ENCODE results near the gene AGPAT1. TPM values are rescaled to one million over a fixed set of nuclear protein-coding genes. Genes with fewer than 3 reads are reported as not detected.

Gene AGPAT1
- total and polyA plus RNA-seq, 2 of the 13 experiments (the other 11 are each of a cell fraction or from before 2014, with no cell fraction given): 51.3 to 139 TPM

- no peak for TF ChIP-seq NONO (IDR thresholded peaks at IDR 0.05)
- TF ChIP-seq NONO (CRISPR knock-in tag; conservative IDR thresholded peaks at IDR 0.05): peak; percentile 70
- TF ChIP-seq ZBTB43 (CRISPR knock-in tag; conservative IDR thresholded peaks at IDR 0.05): 0 out of 2 replicates have a peak, but pooled peaks have one; percentile 28
- peak; percentile 57; the same call in 1 of the 2 replicates for TF ChIP-seq SAP130 (CRISPR knock-in tag; IDR thresholded peaks at IDR 0.05; ENCODE audit: low read depth)
- no peak for TF ChIP-seq SNAI1 (CRISPR knock-in tag; IDR thresholded peaks at IDR 0.05; ENCODE audit: borderline replicate concordance)
- TF ChIP-seq NR1H2 (CRISPR knock-in tag; IDR thresholded peaks at IDR 0.05; ENCODE audit: borderline replicate concordance, low read depth): no peak
- TF ChIP-seq ISL2 (CRISPR knock-in tag; IDR thresholded peaks at IDR 0.05): no peak
- no peak for TF ChIP-seq GRHL1 (CRISPR knock-in tag; conservative IDR thresholded peaks at IDR 0.05)
- peak; percentile 48 for TF ChIP-seq YEATS4 (CRISPR knock-in tag; IDR thresholded peaks at IDR 0.05; ENCODE audit: borderline replicate concordance)
- TF ChIP-seq JARID2 (CRISPR knock-in tag; IDR thresholded peaks at IDR 0.05; ENCODE audit: insufficient replicate concordance): no peak
- peak; percentile 6; the same call in 1 of the 2 replicates for TF ChIP-seq GATAD1 (CRISPR knock-in tag; IDR thresholded peaks at IDR 0.05)
- TF ChIP-seq, protein P1, sequence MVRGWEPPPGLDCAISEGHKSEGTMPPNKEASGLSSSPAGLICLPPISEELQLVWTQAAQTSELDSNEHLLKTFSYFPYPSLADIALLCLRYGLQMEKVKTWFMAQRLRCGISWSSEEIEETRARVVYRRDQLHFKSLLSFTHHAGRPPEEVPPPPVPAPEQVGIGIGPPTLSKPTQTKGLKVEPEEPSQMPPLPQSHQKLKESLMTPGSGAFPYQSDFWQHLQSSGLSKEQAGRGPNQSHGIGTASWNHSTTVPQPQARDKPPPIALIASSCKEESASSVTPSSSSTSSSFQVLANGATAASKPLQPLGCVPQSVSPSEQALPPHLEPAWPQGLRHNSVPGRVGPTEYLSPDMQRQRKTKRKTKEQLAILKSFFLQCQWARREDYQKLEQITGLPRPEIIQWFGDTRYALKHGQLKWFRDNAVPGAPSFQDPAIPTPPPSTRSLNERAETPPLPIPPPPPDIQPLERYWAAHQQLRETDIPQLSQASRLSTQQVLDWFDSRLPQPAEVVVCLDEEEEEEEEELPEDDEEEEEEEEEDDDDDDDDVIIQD (CRISPR knock-in tag; IDR thresholded peaks at IDR 0.05; ENCODE audit: low read depth): peak; percentile 13; the same call in 1 of the 2 replicates
- TF ChIP-seq ZNF30 (CRISPR knock-in tag; IDR thresholded peaks at IDR 0.05): no peak
- no peak for TF ChIP-seq CEBPG (CRISPR knock-in tag; IDR thresholded peaks at IDR 0.05)
- TF ChIP-seq, protein P2, sequence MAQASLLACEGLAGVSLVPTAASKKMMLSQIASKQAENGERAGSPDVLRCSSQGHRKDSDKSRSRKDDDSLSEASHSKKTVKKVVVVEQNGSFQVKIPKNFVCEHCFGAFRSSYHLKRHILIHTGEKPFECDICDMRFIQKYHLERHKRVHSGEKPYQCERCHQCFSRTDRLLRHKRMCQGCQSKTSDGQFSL (CRISPR knock-in tag; IDR thresholded peaks at IDR 0.05): peak; percentile 54; the same call in 1 of the 2 replicates
- no peak for TF ChIP-seq ZNF34 (CRISPR knock-in tag; IDR thresholded peaks at IDR 0.05; ENCODE audit: borderline replicate concordance)
- TF ChIP-seq, protein P3, sequence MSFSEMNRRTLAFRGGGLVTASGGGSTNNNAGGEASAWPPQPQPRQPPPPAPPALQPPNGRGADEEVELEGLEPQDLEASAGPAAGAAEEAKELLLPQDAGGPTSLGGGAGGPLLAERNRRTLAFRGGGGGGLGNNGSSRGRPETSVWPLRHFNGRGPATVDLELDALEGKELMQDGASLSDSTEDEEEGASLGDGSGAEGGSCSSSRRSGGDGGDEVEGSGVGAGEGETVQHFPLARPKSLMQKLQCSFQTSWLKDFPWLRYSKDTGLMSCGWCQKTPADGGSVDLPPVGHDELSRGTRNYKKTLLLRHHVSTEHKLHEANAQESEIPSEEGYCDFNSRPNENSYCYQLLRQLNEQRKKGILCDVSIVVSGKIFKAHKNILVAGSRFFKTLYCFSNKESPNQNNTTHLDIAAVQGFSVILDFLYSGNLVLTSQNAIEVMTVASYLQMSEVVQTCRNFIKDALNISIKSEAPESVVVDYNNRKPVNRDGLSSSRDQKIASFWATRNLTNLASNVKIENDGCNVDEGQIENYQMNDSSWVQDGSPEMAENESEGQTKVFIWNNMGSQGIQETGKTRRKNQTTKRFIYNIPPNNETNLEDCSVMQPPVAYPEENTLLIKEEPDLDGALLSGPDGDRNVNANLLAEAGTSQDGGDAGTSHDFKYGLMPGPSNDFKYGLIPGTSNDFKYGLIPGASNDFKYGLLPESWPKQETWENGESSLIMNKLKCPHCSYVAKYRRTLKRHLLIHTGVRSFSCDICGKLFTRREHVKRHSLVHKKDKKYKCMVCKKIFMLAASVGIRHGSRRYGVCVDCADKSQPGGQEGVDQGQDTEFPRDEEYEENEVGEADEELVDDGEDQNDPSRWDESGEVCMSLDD (CRISPR knock-in tag; IDR thresholded peaks at IDR 0.05; ENCODE audit: borderline replicate concordance): peak; percentile 28; the same call in 1 of the 2 replicates
These were observed 2.9 kb upstream of the AGPAT1 start (continued) for GRCh38 chr6:32178547-32179440.
